ENCODE results near the gene GRAP. TPM values are rescaled to one million over a fixed set of nuclear protein-coding genes. Genes with fewer than 3 reads are reported as not detected.
"Not testable (repeated sequence)": the region's sequence is repeated elsewhere in the genome, so short reads cannot be mapped to it uniquely, and the experiment has no call there.

The GRAP gene
- polyA plus RNA-seq, 2 of the 4 experiments (the other 2 are of a cell fraction) = 0.19 TPM

GRCh38 chr17:19037547-19037946 is 9.2 kb downstream of the GRAP start:
- peak overlapping the region; percentile 70 to 75; a peak in 4 of 6 replicates for H3K27ac ChIP-seq
- ATAC-seq (peak; percentile 30 to 55), FAIRE-seq (peak; percentile 98)
- H3K4me3 ChIP-seq; DNase-seq (ENCODE audit: low read depth in 1 of 2, low spot score in 1 of 2); H3K9me3 ChIP-seq; H3K4me1 ChIP-seq; CTCF ChIA-PET; H3K4me2 ChIP-seq; POLR2A ChIA-PET: not testable (repeated sequence)
- WGBS (ENCODE audit: missing lambda C conversion rate) = 0% methylated on average over 1 of the region's 6 CpGs

GRCh38 chr17:19036186-19036585 is 10.6 kb downstream of the GRAP start:
- FAIRE-seq; DNase-seq (ENCODE audit: low read depth in 1 of 2, low spot score in 1 of 2); H3K4me2 ChIP-seq; H3K27ac ChIP-seq; POLR2A ChIA-PET; H3K4me1 ChIP-seq; ATAC-seq; CTCF ChIA-PET; H3K4me3 ChIP-seq; H3K9me3 ChIP-seq: not testable (repeated sequence)
- WGBS (ENCODE audit: missing lambda C conversion rate) = no CpG with 5 or more reads among the region's 6 CpGs

- FAIRE-seq = peak; percentile 85
- Histone ChIP-seq H3K4me2 (peak overlapping the region; percentile 49; the same call in 2 of the 3 replicates), H3K27ac (peak overlapping the region; percentile 68 to 77; a peak in 4 of 6 replicates)
- POLR2A ChIA-PET; H3K4me1 ChIP-seq; DNase-seq (ENCODE audit: low read depth in 1 of 2, low spot score in 1 of 2); H3K9me3 ChIP-seq; CTCF ChIA-PET; H3K4me3 ChIP-seq: not testable (repeated sequence)
- peak; percentile 62 to 86 for ATAC-seq
- no CpG with 5 or more reads among the region's 24 CpGs for WGBS (ENCODE audit: missing lambda C conversion rate)
Measured at GRCh38 chr17:19032377-19032988, 14.3 kb downstream of the GRAP start.

DNA sequence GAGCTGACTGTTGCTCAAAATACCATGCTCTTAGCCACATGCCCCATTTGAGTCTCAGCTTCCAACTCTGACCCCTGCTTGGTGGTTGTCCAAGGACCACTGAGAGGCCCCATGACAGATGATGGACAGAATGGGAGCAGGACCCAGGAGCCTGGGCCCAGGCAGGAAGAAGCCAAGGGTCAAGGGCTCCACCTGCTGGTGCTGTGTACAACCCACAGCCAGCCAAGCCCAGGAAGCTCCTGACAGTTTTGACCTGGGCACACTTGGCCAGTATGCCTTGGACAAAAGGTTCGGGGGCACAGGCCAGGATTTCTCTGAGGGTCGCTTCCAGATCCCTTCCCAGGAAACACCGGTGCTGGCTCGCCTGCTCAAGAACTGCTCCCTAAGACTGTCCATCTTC is 15.0 kb downstream of the GRAP start:
- POLR2A ChIA-PET; H3K4me3 ChIP-seq; H3K4me1 ChIP-seq; DNase-seq (ENCODE audit: low read depth in 1 of 2, low spot score in 1 of 2); H3K9me3 ChIP-seq; CTCF ChIA-PET: not testable (repeated sequence)
- WGBS (ENCODE audit: missing lambda C conversion rate) = no CpG with 5 or more reads among the region's 4 CpGs
- FAIRE-seq (peak; percentile 94), ATAC-seq (peak; percentile 76 to 92)
- peak overlapping the region; percentile 49; the same call in 2 of the 3 replicates for H3K4me2 ChIP-seq
- peak overlapping the region; percentile 68 to 77; a peak in 4 of 6 replicates for H3K27ac ChIP-seq
- TF ChIP-seq RAD21 (conservative IDR thresholded peaks at IDR 0.05 in 1 of 2, IDR thresholded peaks at IDR 0.05 in 1 of 2) (peak; percentile 52 to 66), SMC3 (IDR thresholded peaks at IDR 0.05) (peak; percentile 54)

DNA sequence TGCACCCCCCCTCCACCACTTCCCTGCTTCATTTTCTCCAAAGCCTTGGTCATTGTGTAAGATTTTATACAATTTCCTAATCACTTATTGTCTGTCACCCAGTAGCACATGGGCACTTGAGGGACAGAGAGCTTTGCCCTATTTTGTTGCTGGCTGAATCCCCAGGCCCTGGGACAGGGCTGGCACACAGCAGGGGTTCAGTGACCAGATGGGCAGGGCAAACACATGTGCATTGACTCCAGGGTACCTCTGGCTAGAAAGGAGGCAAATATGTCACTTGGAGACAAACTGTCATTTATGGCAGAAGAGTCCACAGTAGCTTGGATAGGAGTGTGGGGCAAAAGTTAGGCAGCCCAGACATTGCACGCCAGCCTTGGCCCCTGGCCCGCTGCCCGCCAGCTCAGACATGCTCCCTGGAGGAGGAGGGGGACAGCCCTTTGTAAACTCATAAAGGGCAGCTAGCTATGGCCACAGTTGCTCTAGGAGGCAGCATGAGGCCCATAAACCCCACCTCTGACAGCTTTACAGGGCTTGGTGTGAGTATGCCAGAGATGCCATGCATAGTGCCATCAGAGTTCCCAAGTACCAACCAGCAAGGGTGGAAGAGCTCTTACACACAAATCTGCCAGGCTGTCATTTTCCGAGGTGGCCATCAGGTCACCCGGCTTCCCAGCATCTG is 15.8 kb downstream of the GRAP start:
- WGBS (ENCODE audit: missing lambda C conversion rate) = no CpG with 5 or more reads among the region's 5 CpGs
- H3K4me2 ChIP-seq; FAIRE-seq; DNase-seq (ENCODE audit: low read depth in 1 of 2, low spot score in 1 of 2); CTCF ChIA-PET; ATAC-seq; H3K9me3 ChIP-seq; H3K27ac ChIP-seq; H3K4me3 ChIP-seq; H3K4me1 ChIP-seq; POLR2A ChIA-PET: not testable (repeated sequence)

GRCh38 chr17:19029740-19030139 is 17.0 kb downstream of the GRAP start:
- H3K27ac ChIP-seq; H3K4me2 ChIP-seq; ATAC-seq; H3K9me3 ChIP-seq; POLR2A ChIA-PET; H3K4me3 ChIP-seq; FAIRE-seq; DNase-seq (ENCODE audit: low read depth in 1 of 2, low spot score in 1 of 2); CTCF ChIA-PET; H3K4me1 ChIP-seq: not testable (repeated sequence)
- no CpG with 5 or more reads among the region's 5 CpGs for WGBS (ENCODE audit: missing lambda C conversion rate)

DNA sequence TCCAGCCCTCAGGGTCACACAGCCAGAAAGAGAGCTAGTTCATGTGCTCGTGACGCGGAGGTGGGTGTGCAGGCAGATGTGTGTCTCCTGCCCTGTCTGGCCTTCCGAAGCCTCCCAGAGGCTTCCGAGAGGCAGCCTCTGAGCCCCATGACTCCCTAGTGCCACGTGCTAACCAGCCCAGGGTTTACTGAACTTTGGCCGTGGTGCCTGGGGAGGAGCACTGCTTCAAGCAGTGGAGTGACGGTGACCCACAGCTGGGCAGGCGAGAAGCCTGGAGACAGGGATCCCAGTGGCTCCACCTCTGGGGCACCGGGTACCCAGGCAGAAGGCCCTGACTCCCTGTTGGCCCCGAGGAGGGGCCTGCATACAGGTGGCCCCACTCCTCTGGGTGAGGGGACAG is 18.1 kb downstream of the GRAP start:
- ATAC-seq; H3K27ac ChIP-seq; H3K4me2 ChIP-seq; FAIRE-seq; H3K9me3 ChIP-seq; CTCF ChIA-PET; H3K4me3 ChIP-seq; POLR2A ChIA-PET; H3K4me1 ChIP-seq; DNase-seq (ENCODE audit: low read depth in 1 of 2, low spot score in 1 of 2): not testable (repeated sequence)
- no CpG with 5 or more reads among the region's 11 CpGs for WGBS (ENCODE audit: missing lambda C conversion rate)
